IMR-90 (cell line): Measurements from ENCODE around the gene GABRR1.

ENCODE experiments used
- BHLHE40 ChIP-seq: fragments of 150-350 bp; IDR thresholded peaks from 2 replicates; pipeline ENCODE4 v1.6.1; 2016; ENCODE audit warnings: mild to moderate bottlenecking, low read depth, low read length
- CTCF ChIP-seq: conservative IDR thresholded peaks from 2 replicates; pipeline ENCODE4 v1.5.1; 2012; ENCODE audit warnings: mild to moderate bottlenecking, low read depth, low read length, improper control_type of control experiment
- MAFK ChIP-seq: IDR thresholded peaks from 2 replicates; pipeline ENCODE4 v1.6.1; 2012; ENCODE audit warnings: low read depth, low read length, improper control_type of control experiment
- MXI1 ChIP-seq: IDR thresholded peaks from 2 replicates; pipeline ENCODE4 v1.6.1; 2012; ENCODE audit warnings: low read depth, mild to moderate bottlenecking, low read length, moderate library complexity, borderline replicate concordance
- POLR2A ChIP-seq: IDR thresholded peaks from 2 replicates; pipeline ENCODE4 v1.6.1; 2012; ENCODE audit warnings: mild to moderate bottlenecking, low read depth, low read length
- RFX5 ChIP-seq: IDR thresholded peaks from 2 replicates; pipeline ENCODE4 v1.8.0; 2012; ENCODE audit warnings: low read depth, mild to moderate bottlenecking, low read length, moderate library complexity
- SMC3 ChIP-seq: fragments of 150-350 bp; IDR thresholded peaks from 2 replicates; pipeline ENCODE4 v1.6.1; 2016; ENCODE audit warnings: low read depth, mild to moderate bottlenecking, antibody characterized with exemption, low read length, moderate library complexity
- USF2 ChIP-seq: fragments of 150-350 bp; IDR thresholded peaks from 2 replicates; pipeline ENCODE4 v1.6.1; 2017; ENCODE audit warnings: mild to moderate bottlenecking, antibody characterized with exemption, low read length, low read depth

- TF ChIP-seq POLR2A, result no peak
- TF ChIP-seq CTCF, result no peak
- no peak for TF ChIP-seq MAFK
- TF ChIP-seq BHLHE40, result no peak
- no peak for TF ChIP-seq USF2
- TF ChIP-seq SMC3, result no peak
- no peak for TF ChIP-seq MXI1
- TF ChIP-seq RFX5, result no peak
Measured at GRCh38 chr6:89251976-89252375, 34.8 kb upstream of the GABRR1 start.
